Measurements from ENCODE around the gene KIF1C.

KIF1C gene

GRCh38 chr17:4969047-4969550, 28.7 kb upstream of the KIF1C start:
- peak; percentile 69 for DNase-seq

GRCh38 chr17:4969551-4970173, 28.1 kb upstream of the KIF1C start:
- peak; percentile 67 for DNase-seq

- no peak for DNase-seq
Measured at GRCh38 chr17:4970273-4970672, 27.5 kb upstream of the KIF1C start.

GRCh38 chr17:4971826-4972225, 25.9 kb upstream of the KIF1C start:
- no peak for DNase-seq

- no peak for DNase-seq
Measured at GRCh38 chr17:4972322-4972721, 25.4 kb upstream of the KIF1C start.

- no peak for DNase-seq
Measured at GRCh38 chr17:4972752-4973151, 25.0 kb upstream of the KIF1C start.

- DNase-seq: no peak
Measured at GRCh38 chr17:4973256-4974114, 24.3 kb upstream of the KIF1C start.

GRCh38 chr17:4974115-4974670, 23.6 kb upstream of the KIF1C start:
- DNase-seq: no peak

- no peak for DNase-seq
Measured at GRCh38 chr17:4978726-4979125, 19.0 kb upstream of the KIF1C start.

GRCh38 chr17:4980644-4981216, 17.0 kb upstream of the KIF1C start:
- DNase-seq: no peak

- no peak for DNase-seq
Measured at GRCh38 chr17:4982305-4982704, 15.4 kb upstream of the KIF1C start.

- DNase-seq: no peak
Measured at GRCh38 chr17:4986403-4986802, 11.3 kb upstream of the KIF1C start.

- peak; percentile 81 for DNase-seq
Measured at GRCh38 chr17:4986951-4987766, 10.6 kb upstream of the KIF1C start, which contains the start of gene CAMTA2. Gene CAMTA2, minus strand, starts transcription at chr17:4987675. Its CDS starts 1,453 bp downstream, at chr17:4986222.

GRCh38 chr17:4987767-4988567, 9.8 kb upstream of the KIF1C start:
- DNase-seq: no peak

- DNase-seq: no peak
Measured at GRCh38 chr17:4994081-4994595, 3.6 kb upstream of the KIF1C start.

- DNase-seq: peak; percentile 13
Measured at GRCh38 chr17:4998027-4998731, 429 bp downstream of the KIF1C start.

GRCh38 chr17:4998732-4999429, 1.1 kb downstream of the KIF1C start:
- no peak for DNase-seq

GRCh38 chr17:4999430-5000093, 1.8 kb downstream of the KIF1C start:
- DNase-seq: no peak

GRCh38 chr17:5000237-5000639, 2.5 kb downstream of the KIF1C start:
- DNase-seq: no peak
